DND-41 (cell line): ENCODE measurements around the gene GTF2H2C_2.
"Not testable (repeated sequence)": the region's sequence is repeated elsewhere in the genome, so short reads cannot be mapped to it uniquely, and the experiment has no call there.

Source experiments
- ATAC-seq: fragments of 200-7000 bp; cut with Tn5 transposase; 3 replicates; pipeline ENCODE4 v1.9.1; 2021; ENCODE audit warnings: low read depth; ENCODE audit not compliant: insufficient read depth
- DNase-seq: peaks from one replicate; pipeline ENCODE4 v3.0.0-alpha.2; 2020
- H2AFZ ChIP-seq: 2 replicates; pipeline ENCODE4 v1.6.0; 2012; ENCODE audit warnings: low read depth, low read length
- H3K27ac ChIP-seq: 2 replicates; pipeline ENCODE4 v1.5.1; 2012; ENCODE audit warnings: low read length, inconsistent platforms
- H3K27me3 ChIP-seq: fragments of 200-600 bp; sonication (generic); 2 replicates; pipeline ENCODE4 v1.6.0; 2012; ENCODE audit warnings: low read length, mild to moderate bottlenecking, inconsistent platforms; ENCODE audit not compliant: insufficient read depth, poor library complexity
- H3K36me3 ChIP-seq: 2 replicates; pipeline ENCODE4 v1.5.1; 2012; ENCODE audit warnings: low read length, inconsistent platforms; ENCODE audit not compliant: insufficient read depth
- H3K4me1 ChIP-seq: 2 replicates; pipeline ENCODE4 v1.5.1; 2012; ENCODE audit warnings: mild to moderate bottlenecking, low read length; ENCODE audit not compliant: insufficient read depth
- H3K4me2 ChIP-seq: 2 replicates; pipeline ENCODE4 v1.6.0; 2012; ENCODE audit warnings: mild to moderate bottlenecking, moderate library complexity, low read length, inconsistent platforms; ENCODE audit not compliant: insufficient read depth
- H3K4me3 ChIP-seq, 2 experiments: fragments of 200-600 bp in 1 of 2; shearing (Covaris generic) in 1 of 2; 2 replicates each; pipeline ENCODE4 v1.5.1; 2012 to 2016; ENCODE audit warnings: inconsistent platforms in 2 of 2, low read length in 2 of 2, mild to moderate bottlenecking in 2 of 2, low read depth in 1 of 2, moderate library complexity in 1 of 2
- H3K79me2 ChIP-seq: 2 replicates; pipeline ENCODE4 v1.6.0; 2012; ENCODE audit warnings: low read length, inconsistent platforms; ENCODE audit not compliant: insufficient read depth
- H3K9ac ChIP-seq: 2 replicates; pipeline ENCODE4 v1.6.0; 2012; ENCODE audit warnings: low read depth, mild to moderate bottlenecking, inconsistent platforms, low read length, moderate library complexity
- H3K9me3 ChIP-seq: 2 replicates; pipeline ENCODE4 v1.5.1; 2012; ENCODE audit warnings: low read length, moderate library complexity, mild to moderate bottlenecking, inconsistent platforms; ENCODE audit not compliant: insufficient read depth, severe bottlenecking
- H4K20me1 ChIP-seq: 2 replicates; pipeline ENCODE4 v1.6.0; 2012; ENCODE audit warnings: low read length; ENCODE audit not compliant: insufficient read depth

GTF2H2C_2 gene

DNA sequence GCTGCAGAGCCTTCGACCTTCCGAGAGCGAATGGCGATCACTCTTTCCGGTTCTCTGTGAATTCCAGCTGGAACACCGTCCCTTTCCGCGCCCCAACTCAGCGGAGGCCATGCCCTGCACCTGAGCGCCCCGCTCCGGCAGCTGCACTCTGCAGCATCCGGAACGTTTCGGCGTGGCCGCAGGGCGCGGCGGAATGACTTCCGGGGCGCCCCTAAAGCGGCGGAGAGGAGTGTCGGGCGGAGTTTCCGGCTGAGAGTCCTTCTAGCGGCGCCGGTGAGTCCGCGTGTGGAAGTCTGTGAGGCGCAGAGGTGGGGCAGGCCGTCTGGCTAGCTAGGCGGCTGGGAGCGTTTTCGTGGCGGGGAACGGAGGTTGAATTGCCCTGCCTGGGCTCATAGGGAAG lies at the start of gene GTF2H2C_2:
TSS of gene GTF2H2C_2 (plus strand) at position 252 of the 400 bp plus-strand sequence.
- H3K4me1 ChIP-seq, H3K4me3 ChIP-seq, DNase-seq, H3K9ac ChIP-seq, H3K79me2 ChIP-seq, H4K20me1 ChIP-seq, H3K9me3 ChIP-seq, H3K4me2 ChIP-seq, H3K36me3 ChIP-seq, H3K27me3 ChIP-seq, H2AFZ ChIP-seq, H3K27ac ChIP-seq: not testable (repeated sequence)
- ATAC-seq = peak; percentile 99

DNA sequence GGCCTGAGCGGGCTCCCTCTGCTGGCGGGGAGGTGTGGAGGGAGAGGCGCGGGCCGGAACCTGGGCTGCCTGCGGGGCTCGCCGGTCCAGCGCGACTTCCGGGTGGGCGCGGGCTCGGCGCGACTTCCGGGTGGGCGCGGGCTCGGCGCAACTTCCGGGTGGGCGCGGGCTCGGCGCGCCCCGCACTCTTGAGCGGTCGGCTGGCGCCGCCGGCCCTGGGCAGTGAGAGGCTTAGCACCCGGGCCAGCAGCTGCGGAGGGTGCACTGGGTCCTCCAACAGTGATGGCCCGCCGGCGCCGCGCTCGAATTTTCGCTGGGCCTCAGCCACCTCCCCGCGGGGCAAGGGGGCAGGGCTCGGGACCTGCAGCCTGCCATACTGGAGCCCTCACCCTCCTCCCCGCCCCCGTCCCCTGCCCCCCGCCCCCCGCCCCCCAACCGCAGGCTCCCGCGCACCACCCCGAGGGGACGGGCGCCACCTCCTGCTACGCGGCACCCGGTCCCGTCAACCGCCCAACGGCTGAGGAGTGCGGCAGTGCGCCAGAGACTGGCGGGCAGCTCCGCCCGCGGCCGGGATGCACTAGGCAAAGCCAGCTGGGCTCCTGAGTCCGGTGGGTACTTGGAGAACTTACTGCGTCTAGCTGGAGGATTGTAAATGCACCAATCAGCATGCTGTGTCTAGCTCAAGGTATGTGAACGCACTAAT lies 14.0 kb upstream of the GTF2H2C_2 start:
- not testable (repeated sequence) for H2AFZ ChIP-seq, H3K4me1 ChIP-seq, ATAC-seq, H4K20me1 ChIP-seq, H3K79me2 ChIP-seq, H3K36me3 ChIP-seq, H3K9me3 ChIP-seq, DNase-seq, H3K4me3 ChIP-seq, H3K9ac ChIP-seq, H3K4me2 ChIP-seq, H3K27me3 ChIP-seq, H3K27ac ChIP-seq

DNA sequence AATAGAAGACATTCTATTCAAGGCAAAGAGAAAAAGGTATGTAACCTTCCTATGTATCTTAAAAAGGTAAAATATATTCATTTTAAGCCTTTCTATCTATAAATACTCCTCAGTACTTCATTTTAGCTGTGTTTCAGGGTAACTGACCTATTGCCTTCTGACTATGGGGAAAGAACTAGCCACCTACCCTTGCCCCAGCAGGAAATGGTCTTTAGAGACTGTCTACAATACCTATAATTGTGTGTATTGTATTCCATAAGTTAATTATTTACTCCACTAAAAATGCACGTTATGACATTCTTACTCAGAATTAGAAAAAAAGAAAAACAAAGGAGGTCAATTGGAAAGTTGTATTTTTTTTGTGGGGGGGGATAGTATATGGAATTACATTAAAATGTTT lies 6.2 kb downstream of the GTF2H2C_2 start:
- not testable (repeated sequence) for DNase-seq, H3K27me3 ChIP-seq, H3K27ac ChIP-seq, H3K36me3 ChIP-seq, H2AFZ ChIP-seq, H3K79me2 ChIP-seq, H3K9me3 ChIP-seq, H3K4me3 ChIP-seq, H3K4me1 ChIP-seq, H3K9ac ChIP-seq, ATAC-seq, H3K4me2 ChIP-seq, H4K20me1 ChIP-seq

DNA sequence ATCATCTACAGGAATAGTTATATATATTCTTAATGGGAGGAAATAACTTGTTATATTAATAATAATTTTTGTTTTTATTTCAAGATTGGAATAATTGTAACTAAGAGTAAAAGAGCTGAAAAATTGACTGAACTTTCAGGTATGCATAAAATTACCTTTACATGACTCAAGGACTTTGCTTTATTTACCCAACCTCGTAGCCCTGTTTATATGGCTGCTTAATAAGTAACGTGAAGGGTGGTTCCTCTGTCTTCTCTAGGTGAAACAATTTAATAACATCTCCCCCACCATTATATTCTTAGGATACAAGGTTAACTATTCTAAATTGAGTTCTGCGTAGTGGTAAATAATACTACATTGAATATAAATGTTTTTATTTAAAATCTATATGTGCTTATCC lies 8.0 kb downstream of the GTF2H2C_2 start:
- not testable (repeated sequence) for H3K4me3 ChIP-seq, H2AFZ ChIP-seq, H3K4me1 ChIP-seq, H3K79me2 ChIP-seq, H3K36me3 ChIP-seq, DNase-seq, H3K9me3 ChIP-seq, H3K27me3 ChIP-seq, H4K20me1 ChIP-seq, ATAC-seq, H3K9ac ChIP-seq, H3K27ac ChIP-seq, H3K4me2 ChIP-seq

DNA sequence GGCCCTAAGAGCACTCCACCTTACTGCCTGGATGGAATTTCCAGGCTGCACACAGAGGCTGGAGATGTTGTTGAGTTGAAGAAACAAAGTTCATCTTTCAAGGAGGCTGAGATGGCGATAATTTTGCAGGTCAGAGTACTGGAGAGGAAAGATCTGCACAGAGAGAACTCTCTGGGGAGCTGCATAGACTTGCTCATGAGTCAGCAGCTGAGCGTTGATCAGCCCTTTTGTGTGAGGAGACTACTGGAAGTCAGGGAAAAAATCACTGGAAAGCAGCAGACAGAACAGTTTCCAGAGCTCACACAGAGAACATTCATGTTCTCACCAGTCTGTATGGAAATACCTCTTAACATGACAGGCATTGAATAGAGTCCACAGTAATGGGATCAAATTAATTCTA lies 23.4 kb downstream of the GTF2H2C_2 start:
- not testable (repeated sequence) for ATAC-seq, DNase-seq, H4K20me1 ChIP-seq, H3K79me2 ChIP-seq, H3K9ac ChIP-seq, H3K4me3 ChIP-seq, H3K27me3 ChIP-seq, H3K4me1 ChIP-seq, H3K9me3 ChIP-seq, H2AFZ ChIP-seq, H3K4me2 ChIP-seq, H3K27ac ChIP-seq, H3K36me3 ChIP-seq

DNA sequence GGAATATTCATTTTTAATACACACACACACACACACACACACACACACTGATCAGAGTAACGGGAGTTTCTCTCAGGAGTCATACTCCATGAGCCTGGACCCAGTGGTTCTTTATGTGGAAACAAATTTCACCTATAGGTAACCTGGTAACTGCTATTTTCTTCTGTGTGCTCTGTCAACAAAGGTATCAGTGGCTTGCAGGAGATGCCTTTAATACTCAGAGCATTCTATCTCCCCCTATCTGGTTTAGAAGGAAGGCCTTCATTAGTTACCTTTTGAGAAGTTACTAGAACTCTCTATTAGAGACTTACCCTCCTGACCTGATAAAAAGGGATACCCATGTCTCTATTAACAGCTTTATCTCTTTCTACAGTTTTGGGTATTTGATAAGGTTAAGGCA lies 34.4 kb downstream of the GTF2H2C_2 start:
- not testable (repeated sequence) for H3K9ac ChIP-seq, ATAC-seq

DNA sequence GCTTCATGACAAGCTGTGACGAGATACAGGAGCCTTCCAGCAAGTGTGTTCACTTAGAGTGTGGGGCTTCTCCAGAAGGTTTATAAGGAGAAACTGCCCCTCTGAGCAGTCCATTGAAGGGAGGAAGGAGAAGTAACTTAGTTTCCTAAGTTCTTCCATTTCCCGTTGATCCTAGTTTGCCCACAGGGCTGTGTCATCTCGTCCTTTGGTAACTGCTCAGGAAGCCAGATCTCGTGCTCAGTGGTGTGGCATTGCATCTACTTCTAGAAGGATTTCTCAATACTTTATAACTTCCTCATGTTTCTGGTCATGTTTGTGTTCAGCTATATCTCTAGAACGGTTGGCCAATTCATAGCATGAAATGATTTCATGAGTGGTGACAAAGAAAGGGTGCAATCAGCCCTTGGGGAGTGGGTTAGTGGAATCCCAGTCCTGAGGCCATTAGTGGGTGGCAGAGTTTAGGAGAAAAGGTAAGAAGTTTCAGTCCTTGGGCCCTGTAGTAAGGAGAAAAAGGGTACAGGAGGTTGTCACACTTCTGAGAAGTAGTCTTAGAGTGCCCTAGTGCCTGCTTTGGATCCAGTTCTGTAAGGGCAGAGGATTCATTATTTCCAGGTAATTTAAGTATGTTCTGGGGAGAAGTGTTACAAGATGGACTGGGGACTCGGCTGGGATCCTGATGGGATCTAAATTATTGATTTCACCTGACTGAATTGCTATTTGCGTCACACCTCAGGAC lies 36.2 kb downstream of the GTF2H2C_2 start:
- H3K79me2 ChIP-seq, H3K9ac ChIP-seq, H3K4me2 ChIP-seq, H3K27me3 ChIP-seq, H3K4me1 ChIP-seq, H3K36me3 ChIP-seq, H2AFZ ChIP-seq, DNase-seq, H3K9me3 ChIP-seq, H3K27ac ChIP-seq, ATAC-seq, H3K4me3 ChIP-seq, H4K20me1 ChIP-seq: not testable (repeated sequence)

More for the DNA sequence above, 34.4 kb downstream of the GTF2H2C_2 start:
- not testable (repeated sequence) for H4K20me1 ChIP-seq, H3K4me2 ChIP-seq, DNase-seq, H3K79me2 ChIP-seq, H3K4me3 ChIP-seq, H2AFZ ChIP-seq, H3K27ac ChIP-seq, H3K27me3 ChIP-seq, H3K9me3 ChIP-seq, H3K36me3 ChIP-seq, H3K4me1 ChIP-seq

DNA sequence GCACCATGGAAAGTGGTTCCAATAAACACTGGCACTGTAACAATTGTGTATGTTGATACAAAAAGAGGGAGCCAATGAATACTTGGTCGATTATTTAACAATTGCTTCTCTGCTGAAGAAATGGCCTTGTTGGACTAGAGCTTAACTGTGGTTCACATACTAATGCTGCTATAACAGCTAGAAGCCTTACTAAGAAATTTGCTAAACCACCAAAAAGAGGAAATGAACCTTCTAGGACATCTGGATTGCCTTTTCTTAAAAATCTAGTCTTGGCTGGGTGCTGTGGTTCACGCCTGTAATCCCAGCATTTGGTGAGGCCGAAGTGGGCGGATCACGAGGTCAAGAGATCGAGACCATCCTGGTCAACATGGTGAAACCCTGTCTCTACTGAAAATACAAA lies 41.9 kb downstream of the GTF2H2C_2 start:
- not testable (repeated sequence) for ATAC-seq, H3K4me1 ChIP-seq, H4K20me1 ChIP-seq, H3K9me3 ChIP-seq, H3K36me3 ChIP-seq, H3K27ac ChIP-seq, H2AFZ ChIP-seq, DNase-seq, H3K79me2 ChIP-seq, H3K4me2 ChIP-seq, H3K9ac ChIP-seq, H3K4me3 ChIP-seq, H3K27me3 ChIP-seq
